ENCODE data around the gene TM9SF1. TPM values are rescaled to one million over a fixed set of nuclear protein-coding genes. Genes with fewer than 3 reads are reported as not detected.
A peak's percentile ranks its signal among the peaks of the same experiment; 100 is the strongest.

The TM9SF1 gene
- total RNA-seq, result 27.8 and 30.8 TPM in 2 replicates

DNA sequence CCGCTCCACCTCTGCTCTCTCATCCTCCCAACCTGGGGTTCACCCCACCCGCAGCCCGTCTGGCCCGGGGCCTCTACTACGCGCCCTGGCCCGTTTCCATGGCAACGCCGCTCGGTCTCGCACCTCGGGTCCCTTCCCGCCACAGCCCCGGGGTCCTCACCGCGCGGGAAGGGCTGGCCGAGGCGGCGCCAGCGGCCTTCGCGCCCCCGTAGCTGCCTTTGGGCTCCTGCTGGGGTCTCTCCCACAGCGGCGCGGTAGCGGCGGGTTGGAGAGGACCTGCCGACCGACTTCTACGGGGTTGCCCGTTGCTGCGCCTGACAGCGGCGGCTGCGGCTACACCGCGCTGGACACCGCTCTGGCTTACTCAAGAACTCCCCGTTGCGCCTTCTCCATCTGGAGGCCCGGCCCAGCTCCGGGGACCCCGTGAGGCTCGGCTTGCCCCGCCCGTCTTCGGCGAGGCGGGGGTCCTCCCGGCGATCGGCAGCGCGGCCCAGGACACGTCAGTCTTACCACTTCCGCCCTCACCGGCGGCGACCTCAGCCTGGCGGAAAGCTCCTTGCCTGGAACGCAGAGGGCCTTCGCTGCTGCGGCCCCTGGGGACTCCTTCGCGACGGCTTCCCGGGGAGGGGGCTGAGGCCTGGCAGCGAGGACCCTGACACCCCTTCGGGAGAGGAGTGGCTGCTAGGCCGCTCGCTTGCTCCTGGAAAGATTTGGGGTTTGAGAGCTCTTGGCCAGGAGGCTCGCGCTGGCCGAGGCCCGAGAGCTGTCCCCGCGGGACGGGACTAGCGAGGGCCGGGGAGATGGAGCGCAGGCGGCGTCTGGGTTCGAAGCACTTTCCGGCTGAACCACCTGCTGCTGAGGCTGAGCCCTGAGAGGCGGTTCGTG is at the start of gene TM9SF1:
TM9SF1 (minus strand) TSS at position 256 of the 885 bp plus-strand sequence. CDS start 422 bp downstream, outside the sequence.
- H3K4me3 Mint-ChIP-seq (ENCODE audit: low read depth), result peak within 1 kb of the TSS; percentile 98
- H3K36me3 Mint-ChIP-seq (ENCODE audit: low read depth), result peaks cover 49% of the 10 kb centered on the region
- no peaks in the 10 kb centered on the region for H3K9me3 Mint-ChIP-seq
- peak within 1 kb of the TSS; percentile 97 for H3K27ac Mint-ChIP-seq
- peaks cover 38% of the 10 kb centered on the region for H3K4me1 Mint-ChIP-seq (ENCODE audit: low read depth)
- DNase-seq (ENCODE audit: low spot score), result peak; percentile 84
- intact Hi-C loops (cut with micrococcal nuclease), result loop anchor here (1.0 to 2.0 kb wide), 3 partner anchors 18 to 47 kb away; partner anchors contain the start of genes CHMP4A, GMPR2, NEDD8 and TINF2
- no peaks in the 10 kb centered on the region for H3K27me3 Mint-ChIP-seq (ENCODE audit: low read depth)

- intact Hi-C loops (cut with micrococcal nuclease), result loop anchor here (1.0 to 2.0 kb wide), 3 partner anchors 49 to 187 kb away; partner anchors contain the start of gene TM9SF1
- H3K36me3 Mint-ChIP-seq (ENCODE audit: low read depth), result peaks cover 28% of the 10 kb centered on the region
- peak overlapping the region; percentile 86 for H3K4me3 Mint-ChIP-seq (ENCODE audit: low read depth)
- H3K9me3 Mint-ChIP-seq, result no peaks in the 10 kb centered on the region
- H3K27me3 Mint-ChIP-seq (ENCODE audit: low read depth), result no peaks in the 10 kb centered on the region
- H3K27ac Mint-ChIP-seq, result peak overlapping the region; percentile 98
- peaks cover 46% of the 10 kb centered on the region for H3K4me1 Mint-ChIP-seq (ENCODE audit: low read depth)
- no peak for DNase-seq (ENCODE audit: low spot score)
Measured at GRCh38 chr14:24243336-24243836, 48.1 kb upstream of the TM9SF1 start.

- Mint-ChIP-seq H3K36me3 (ENCODE audit: low read depth) (peaks cover 42% of the 10 kb centered on the region), H3K27me3 (ENCODE audit: low read depth) (no peaks in the 10 kb centered on the region), H3K27ac (peak overlapping the region; percentile 98), H3K4me3 (ENCODE audit: low read depth) (peak overlapping the region; percentile 86), H3K9me3 (no peaks in the 10 kb centered on the region), H3K4me1 (ENCODE audit: low read depth) (peaks cover 46% of the 10 kb centered on the region)
- peak; percentile 93 for DNase-seq (ENCODE audit: low spot score)
- intact Hi-C loops (cut with micrococcal nuclease), result loop anchor here (1.0 to 2.0 kb wide), 6 partner anchors 10 to 189 kb away; partner anchors contain the start of genes CHMP4A, GMPR2, NEDD8 and RABGGTA
Measured at GRCh38 chr14:24241829-24242443, 46.7 kb upstream of the TM9SF1 start.

DNA sequence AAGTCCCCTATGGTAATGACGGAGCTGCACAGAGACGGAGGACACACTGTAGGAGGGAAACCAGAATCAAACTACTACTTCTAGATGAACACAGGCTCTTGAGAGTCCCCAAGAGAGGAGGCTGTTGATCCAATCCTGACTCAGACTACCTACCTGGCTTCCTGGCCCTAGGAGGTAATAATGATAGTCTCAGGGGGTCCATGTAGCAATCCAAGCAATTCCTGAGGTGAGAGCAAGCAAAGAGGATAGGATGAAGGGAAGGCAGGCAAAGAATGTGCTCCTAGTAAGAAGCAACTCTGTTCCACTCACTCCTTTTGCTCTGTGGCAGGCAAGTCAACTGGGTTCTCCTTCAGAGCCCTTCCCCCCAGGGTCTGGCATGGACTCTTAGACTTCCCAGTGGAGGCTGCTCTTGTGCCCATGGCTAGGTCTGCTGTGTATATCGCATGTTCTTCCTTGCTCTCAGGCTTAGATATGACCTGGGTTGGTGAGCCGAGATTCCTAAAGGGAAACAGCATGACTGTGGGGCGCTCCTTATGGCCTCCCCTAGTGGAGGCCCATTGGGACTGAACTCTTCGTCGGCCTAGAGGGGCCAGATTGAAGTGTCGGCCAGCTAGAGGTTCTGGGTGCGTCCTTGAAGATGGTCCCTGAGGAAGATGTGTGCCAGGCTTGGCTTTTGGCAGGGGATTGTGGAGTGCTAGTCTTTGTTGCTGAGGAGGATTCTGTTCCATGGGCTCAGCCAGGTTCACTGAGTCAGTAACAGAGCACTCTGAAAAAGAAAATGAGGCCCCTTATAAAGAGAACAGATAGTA is 45.1 kb upstream of the TM9SF1 start:
- Mint-ChIP-seq H3K4me3 (ENCODE audit: low read depth) (peak overlapping the region; percentile 86), H3K36me3 (ENCODE audit: low read depth) (peaks cover 57% of the 10 kb centered on the region), H3K27ac (no peak overlapping the region), H3K9me3 (no peaks in the 10 kb centered on the region), H3K27me3 (ENCODE audit: low read depth) (no peaks in the 10 kb centered on the region), H3K4me1 (ENCODE audit: low read depth) (peaks cover 54% of the 10 kb centered on the region)
- DNase-seq (ENCODE audit: low spot score), result no peak
- intact Hi-C loops (cut with micrococcal nuclease), result no loop called here

DNA sequence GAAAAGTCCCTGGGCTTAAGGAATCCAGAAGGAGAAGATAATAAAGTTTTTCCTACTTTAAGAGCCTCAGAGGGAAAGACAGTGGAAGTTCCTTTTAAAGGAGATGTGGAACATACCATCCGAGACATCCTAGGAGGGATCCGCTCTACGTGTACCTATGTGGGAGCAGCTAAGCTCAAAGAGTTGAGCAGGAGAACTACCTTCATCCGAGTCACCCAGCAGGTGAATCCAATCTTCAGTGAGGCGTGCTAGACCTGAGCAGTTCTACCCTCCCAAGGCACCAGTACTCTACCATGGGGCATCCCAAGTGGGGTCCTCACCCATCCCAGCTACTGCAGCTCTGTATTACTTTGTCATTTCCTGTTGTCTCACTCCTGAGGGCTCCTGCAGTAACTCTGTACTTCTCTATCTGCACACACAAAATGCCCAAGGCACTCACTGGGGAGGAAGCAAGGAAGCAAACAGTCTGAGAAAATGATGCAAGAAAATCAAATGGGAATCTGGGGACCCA is 43.3 kb upstream of the TM9SF1 start:
- Mint-ChIP-seq H3K27me3 (ENCODE audit: low read depth) (no peaks in the 10 kb centered on the region), H3K4me3 (ENCODE audit: low read depth) (no peak overlapping the region), H3K4me1 (ENCODE audit: low read depth) (peaks cover 61% of the 10 kb centered on the region), H3K36me3 (ENCODE audit: low read depth) (peaks cover 72% of the 10 kb centered on the region), H3K9me3 (no peaks in the 10 kb centered on the region), H3K27ac (no peak overlapping the region)
- intact Hi-C loops (cut with micrococcal nuclease), result no loop called here
- DNase-seq (ENCODE audit: low spot score), result no peak

DNA sequence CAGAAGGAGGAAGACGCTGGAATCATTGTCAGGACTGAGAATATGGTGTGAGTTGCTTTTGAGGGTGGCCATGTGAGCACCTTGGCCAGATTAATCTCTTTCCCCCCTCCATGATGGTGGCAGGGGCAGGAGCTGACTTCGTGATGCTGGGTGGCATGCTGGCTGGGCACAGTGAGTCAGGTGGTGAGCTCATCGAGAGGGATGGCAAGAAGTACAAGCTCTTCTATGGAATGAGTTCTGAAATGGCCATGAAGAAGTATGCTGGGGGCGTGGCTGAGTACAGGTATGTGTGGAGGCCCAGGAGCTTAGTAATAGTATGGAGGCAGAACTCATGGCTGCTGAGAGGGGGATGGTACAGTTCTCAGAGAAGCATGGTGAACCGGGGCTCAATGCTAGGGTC is 42.9 kb upstream of the TM9SF1 start:
- Mint-ChIP-seq H3K36me3 (ENCODE audit: low read depth) (peaks cover 73% of the 10 kb centered on the region), H3K27me3 (ENCODE audit: low read depth) (no peaks in the 10 kb centered on the region), H3K4me3 (ENCODE audit: low read depth) (no peak overlapping the region), H3K4me1 (ENCODE audit: low read depth) (peaks cover 61% of the 10 kb centered on the region), H3K27ac (peak overlapping the region; percentile 14), H3K9me3 (no peaks in the 10 kb centered on the region)
- intact Hi-C loops (cut with micrococcal nuclease), result no loop called here
- DNase-seq (ENCODE audit: low spot score), result no peak

- intact Hi-C loops (cut with micrococcal nuclease), result no loop called here
- Mint-ChIP-seq H3K36me3 (ENCODE audit: low read depth) (peaks cover 73% of the 10 kb centered on the region), H3K27me3 (ENCODE audit: low read depth) (no peaks in the 10 kb centered on the region), H3K9me3 (no peaks in the 10 kb centered on the region), H3K4me1 (ENCODE audit: low read depth) (peaks cover 59% of the 10 kb centered on the region), H3K27ac (peak overlapping the region; percentile 14), H3K4me3 (ENCODE audit: low read depth) (no peak overlapping the region)
- no peak for DNase-seq (ENCODE audit: low spot score)
Measured at GRCh38 chr14:24237463-24237955, 42.3 kb upstream of the TM9SF1 start.

DNA sequence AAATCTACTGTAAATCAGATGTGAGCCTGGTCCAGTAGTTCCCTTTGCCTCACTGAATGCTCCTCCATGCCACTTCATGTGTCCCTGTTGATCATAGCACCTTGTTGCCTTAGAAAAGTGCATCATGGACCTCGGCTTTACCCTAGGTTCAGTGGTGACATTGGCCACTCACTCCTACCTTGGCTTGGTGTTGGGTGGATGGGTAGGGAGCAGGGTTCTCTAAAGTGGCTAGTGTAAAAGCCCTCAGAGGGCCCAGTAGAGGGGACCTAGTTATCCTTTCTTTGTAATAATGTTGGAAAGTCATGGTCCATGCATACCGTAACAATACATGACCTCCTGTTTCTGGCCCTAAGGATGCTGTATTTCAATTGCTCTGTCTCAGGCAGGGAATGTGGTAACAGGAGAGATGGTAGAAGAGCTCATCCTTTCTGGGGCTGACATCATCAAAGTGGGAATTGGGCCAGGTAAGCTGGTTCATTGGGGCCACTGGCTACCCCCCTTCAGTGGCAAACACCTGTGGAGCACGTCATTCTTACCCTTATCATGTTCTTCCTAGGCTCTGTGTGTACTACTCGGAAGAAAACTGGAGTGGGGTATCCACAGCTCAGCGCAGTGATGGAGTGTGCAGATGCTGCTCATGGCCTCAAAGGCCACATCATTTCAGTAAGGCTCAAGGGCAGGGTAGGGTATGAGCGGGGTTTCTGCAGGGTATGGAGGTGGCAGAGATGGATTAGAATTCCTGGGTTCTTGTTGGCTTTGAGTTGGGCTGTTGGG is 41.6 kb upstream of the TM9SF1 start:
- intact Hi-C loops (cut with micrococcal nuclease), result no loop called here
- no peak for DNase-seq (ENCODE audit: low spot score)
- H3K4me3 Mint-ChIP-seq (ENCODE audit: low read depth), result no peak overlapping the region
- no peaks in the 10 kb centered on the region for H3K9me3 Mint-ChIP-seq
- H3K27ac Mint-ChIP-seq, result no peak overlapping the region
- peaks cover 76% of the 10 kb centered on the region for H3K36me3 Mint-ChIP-seq (ENCODE audit: low read depth)
- no peaks in the 10 kb centered on the region for H3K27me3 Mint-ChIP-seq (ENCODE audit: low read depth)
- H3K4me1 Mint-ChIP-seq (ENCODE audit: low read depth), result peaks cover 58% of the 10 kb centered on the region

DNA sequence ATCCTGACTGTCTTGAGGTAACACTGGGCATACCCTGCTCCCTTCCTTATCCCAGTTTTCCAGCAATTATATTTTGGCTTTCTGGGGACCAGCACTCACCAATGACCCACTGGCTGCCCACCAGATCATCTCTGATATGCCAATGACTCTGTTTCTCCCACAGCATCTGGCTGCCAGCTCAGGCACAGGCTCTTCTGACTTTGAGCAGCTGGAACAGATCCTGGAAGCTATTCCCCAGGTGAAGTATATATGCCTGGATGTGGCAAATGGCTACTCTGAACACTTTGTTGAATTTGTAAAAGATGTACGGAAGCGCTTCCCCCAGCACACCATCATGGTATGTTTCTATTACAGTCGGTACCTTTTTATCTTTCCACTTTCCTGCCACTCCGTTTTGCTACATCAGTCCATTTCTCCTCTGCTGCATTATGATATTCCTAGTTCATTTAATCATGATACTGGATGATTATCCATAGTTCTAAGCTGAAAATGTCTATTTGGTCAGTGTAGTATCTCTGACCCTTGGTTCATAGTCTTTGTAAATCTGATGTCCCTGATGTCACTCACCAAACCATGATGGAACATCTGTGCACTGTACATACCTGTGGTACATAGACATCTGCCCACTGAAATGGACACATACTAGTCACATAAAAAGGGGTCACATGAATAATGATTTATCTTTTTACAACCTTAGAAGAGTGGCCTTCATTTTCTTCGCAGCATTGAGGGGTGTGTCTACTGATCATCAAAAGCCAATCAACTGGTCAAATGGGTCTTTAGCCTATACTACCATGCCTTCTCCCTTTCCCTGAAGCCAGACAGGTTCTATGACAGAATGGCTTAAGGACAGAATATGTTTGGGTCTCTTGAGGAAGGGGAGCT is 40.8 kb upstream of the TM9SF1 start:
- Mint-ChIP-seq H3K4me3 (ENCODE audit: low read depth) (no peak overlapping the region), H3K36me3 (ENCODE audit: low read depth) (peaks cover 78% of the 10 kb centered on the region)

GRCh38 chr14:24234095-24235005 is 39.1 kb upstream of the TM9SF1 start:
- H3K36me3 Mint-ChIP-seq (ENCODE audit: low read depth), result peaks cover 65% of the 10 kb centered on the region
- H3K27me3 Mint-ChIP-seq (ENCODE audit: low read depth), result no peaks in the 10 kb centered on the region
- H3K9me3 Mint-ChIP-seq, result no peaks in the 10 kb centered on the region
- H3K4me1 Mint-ChIP-seq (ENCODE audit: low read depth), result peaks cover 49% of the 10 kb centered on the region
- intact Hi-C loops (cut with micrococcal nuclease), result no loop called here
- H3K4me3 Mint-ChIP-seq (ENCODE audit: low read depth), result peak overlapping the region; percentile 62
- DNase-seq (ENCODE audit: low spot score), result no peak
- peak overlapping the region; percentile 62 for H3K27ac Mint-ChIP-seq

More for the DNA sequence above, 40.8 kb upstream of the TM9SF1 start:
- peak overlapping the region; percentile 25 for H3K27ac Mint-ChIP-seq
- H3K27me3 Mint-ChIP-seq (ENCODE audit: low read depth), result no peaks in the 10 kb centered on the region
- DNase-seq (ENCODE audit: low spot score), result no peak
- no peaks in the 10 kb centered on the region for H3K9me3 Mint-ChIP-seq
- peaks cover 60% of the 10 kb centered on the region for H3K4me1 Mint-ChIP-seq (ENCODE audit: low read depth)
- intact Hi-C loops (cut with micrococcal nuclease), result no loop called here

Measured in activated T-helper 2 cell treated with anti-CD3 and anti-CD28 coated beads, Interferon-gamma antibody, Interleukin-2, Interleukin-4, amounts not matched to agents 10 μg/mL and 5 μg/mL and 100 μg/mL, durations not matched to agents 14 hours and 24 hours and 36 hours (primary cell).